Astrocyte (in vitro differentiated cells and primary cell): ENCODE results near the gene MCF2L. TPM values are rescaled to one million over a fixed set of nuclear protein-coding genes. Genes with fewer than 3 reads are reported as not detected.

Source experiments
- DNase-seq: peaks from one replicate; pipeline ENCODE4 v3.0.0-alpha.2; 2010; ENCODE audit warnings: low read depth
- FAIRE-seq: peaks from 2 replicates; lab custom pipeline; 2011; peaks lifted over from hg19 to GRCh38; lab: Jason Lieb, UNC
- H2AFZ ChIP-seq: 2 replicates; pipeline ENCODE4 v1.6.0; 2012; ENCODE audit warnings: low read depth, low read length, inconsistent platforms
- H3K27ac ChIP-seq: 2 replicates; pipeline ENCODE4 v1.5.1; 2011; ENCODE audit warnings: low read depth, low read length, inconsistent platforms
- H3K27me3 ChIP-seq: 2 replicates; pipeline ENCODE4 v1.6.0; 2011; ENCODE audit warnings: low read length, inconsistent platforms; ENCODE audit not compliant: insufficient read depth
- H3K36me3 ChIP-seq: 2 replicates; pipeline ENCODE4 v1.5.1; 2011; ENCODE audit warnings: low read length, inconsistent platforms; ENCODE audit not compliant: insufficient read depth
- H3K4me1 ChIP-seq: 2 replicates; pipeline ENCODE4 v1.5.1; 2011; ENCODE audit warnings: low read length, inconsistent platforms; ENCODE audit not compliant: insufficient read depth
- H3K4me2 ChIP-seq: 2 replicates; pipeline ENCODE4 v1.6.0; 2012; ENCODE audit warnings: low read length, inconsistent platforms
- H3K4me3 ChIP-seq: 2 replicates; pipeline ENCODE4 v1.5.1; 2011; ENCODE audit warnings: low read depth, mild to moderate bottlenecking, low read length, inconsistent platforms; ENCODE audit not compliant: insufficient read depth
- H3K79me2 ChIP-seq: 2 replicates; pipeline ENCODE4 v1.6.0; 2012; ENCODE audit warnings: mild to moderate bottlenecking, low read length, inconsistent platforms; ENCODE audit not compliant: insufficient read depth
- H3K9ac ChIP-seq: 2 replicates; pipeline ENCODE4 v1.6.0; 2012; ENCODE audit warnings: mild to moderate bottlenecking, low read length, inconsistent platforms
- H3K9me3 ChIP-seq: 2 replicates; pipeline ENCODE4 v1.5.1; 2012; ENCODE audit warnings: low read depth, mild to moderate bottlenecking, low read length, inconsistent platforms; ENCODE audit not compliant: insufficient read depth
- H4K20me1 ChIP-seq: 2 replicates; pipeline ENCODE4 v1.6.0; 2012; ENCODE audit warnings: low read length, inconsistent platforms; ENCODE audit not compliant: insufficient read depth
- H3K27ac Mint-ChIP-seq: one replicate; pipeline ENCODE4 v1.8.0; 2021; ENCODE audit warnings: mild to moderate bottlenecking, mixed read lengths; ENCODE audit not compliant: unreplicated experiment
- H3K27me3 Mint-ChIP-seq: one replicate; pipeline ENCODE4 v1.8.0; 2021; ENCODE audit warnings: low read depth, mixed read lengths; ENCODE audit not compliant: unreplicated experiment
- H3K36me3 Mint-ChIP-seq: one replicate; pipeline ENCODE4 v1.8.0; 2021; ENCODE audit warnings: low read depth, mixed read lengths; ENCODE audit not compliant: unreplicated experiment
- H3K4me1 Mint-ChIP-seq: one replicate; pipeline ENCODE4 v1.8.0; 2021; ENCODE audit warnings: low read depth, mixed read lengths; ENCODE audit not compliant: unreplicated experiment
- H3K4me3 Mint-ChIP-seq: one replicate; pipeline ENCODE4 v1.8.0; 2021; ENCODE audit warnings: mild to moderate bottlenecking, moderate library complexity, mixed read lengths; ENCODE audit not compliant: unreplicated experiment
- H3K9me3 Mint-ChIP-seq: one replicate; pipeline ENCODE4 v1.8.0; 2021; ENCODE audit warnings: mild to moderate bottlenecking, mixed read lengths; ENCODE audit not compliant: unreplicated experiment
- EZH2 ChIP-seq: IDR thresholded peaks from 2 replicates; pipeline ENCODE4 v1.6.1; 2012; ENCODE audit warnings: mild to moderate bottlenecking, low read length, inconsistent platforms; ENCODE audit not compliant: insufficient read depth
- total RNA-seq: library from RNA; stranded (reverse); gene quantifications from 2 replicates; pipeline ENCODE4 v1.2.1, GENCODE V29; 2021
- TF ChIP-seq, protein P1 (sequence below): IDR thresholded peaks from 2 replicates; pipeline ENCODE4 v1.5.1; 2011; ENCODE audit warnings: low read depth, mild to moderate bottlenecking, inconsistent platforms, low read length, moderate library complexity; ENCODE audit not compliant: insufficient read depth

MCF2L gene
- total RNA-seq, 1 donor from 2014 or later = 3.4 TPM

DNA sequence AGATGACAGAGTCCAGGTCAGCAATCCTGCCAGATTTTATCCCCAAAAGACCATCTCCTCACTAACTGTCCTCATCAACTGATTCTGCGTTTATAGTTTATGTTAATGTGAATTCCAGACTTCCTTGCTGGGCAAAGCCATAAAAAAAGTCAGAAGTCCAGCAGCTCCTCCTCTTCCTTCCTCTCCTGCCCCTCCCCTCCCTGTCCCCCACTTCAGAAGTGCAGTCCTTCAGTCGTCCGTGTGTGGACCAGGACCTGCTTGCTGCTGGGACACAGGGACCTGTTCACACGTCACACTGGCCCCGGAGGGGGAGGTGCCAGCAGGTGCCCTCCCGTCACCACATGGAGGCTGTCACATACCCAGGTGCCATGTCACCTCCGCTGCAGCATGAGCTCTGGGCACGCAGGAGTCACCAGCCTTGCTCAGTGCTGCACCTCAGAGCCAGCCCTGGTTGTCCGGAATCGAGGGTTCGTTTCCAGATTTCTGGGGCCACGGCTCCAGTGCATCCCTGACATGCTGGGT is 4.0 kb upstream of the MCF2L start:
- H2AFZ ChIP-seq = no peak overlapping the region
- Mint-ChIP-seq H3K27ac (no peak overlapping the region), H3K4me1 (peaks cover 5% of the 10 kb centered on the region), H3K4me3 (no peak overlapping the region), H3K9me3 (peaks cover 9% of the 10 kb centered on the region), H3K27me3 (peaks cover 59% of the 10 kb centered on the region), H3K36me3 (no peaks in the 10 kb centered on the region)
- no peaks in the 10 kb centered on the region for H3K4me1 ChIP-seq
- no peaks in the 10 kb centered on the region for H3K36me3 ChIP-seq
- H3K27ac ChIP-seq = no peak overlapping the region
- H3K9ac ChIP-seq = no peak overlapping the region
- no peak overlapping the region for H3K4me3 ChIP-seq
- no peak overlapping the region for H3K4me2 ChIP-seq
- DNase-seq (no peak), FAIRE-seq (no peak)
- H3K27me3 ChIP-seq = peaks cover 27% of the 10 kb centered on the region
- no peaks in the 10 kb centered on the region for H3K79me2 ChIP-seq
- TF ChIP-seq, protein P1, sequence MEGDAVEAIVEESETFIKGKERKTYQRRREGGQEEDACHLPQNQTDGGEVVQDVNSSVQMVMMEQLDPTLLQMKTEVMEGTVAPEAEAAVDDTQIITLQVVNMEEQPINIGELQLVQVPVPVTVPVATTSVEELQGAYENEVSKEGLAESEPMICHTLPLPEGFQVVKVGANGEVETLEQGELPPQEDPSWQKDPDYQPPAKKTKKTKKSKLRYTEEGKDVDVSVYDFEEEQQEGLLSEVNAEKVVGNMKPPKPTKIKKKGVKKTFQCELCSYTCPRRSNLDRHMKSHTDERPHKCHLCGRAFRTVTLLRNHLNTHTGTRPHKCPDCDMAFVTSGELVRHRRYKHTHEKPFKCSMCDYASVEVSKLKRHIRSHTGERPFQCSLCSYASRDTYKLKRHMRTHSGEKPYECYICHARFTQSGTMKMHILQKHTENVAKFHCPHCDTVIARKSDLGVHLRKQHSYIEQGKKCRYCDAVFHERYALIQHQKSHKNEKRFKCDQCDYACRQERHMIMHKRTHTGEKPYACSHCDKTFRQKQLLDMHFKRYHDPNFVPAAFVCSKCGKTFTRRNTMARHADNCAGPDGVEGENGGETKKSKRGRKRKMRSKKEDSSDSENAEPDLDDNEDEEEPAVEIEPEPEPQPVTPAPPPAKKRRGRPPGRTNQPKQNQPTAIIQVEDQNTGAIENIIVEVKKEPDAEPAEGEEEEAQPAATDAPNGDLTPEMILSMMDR = no peak
- no peak for TF ChIP-seq EZH2
- H3K9me3 ChIP-seq = no peaks in the 10 kb centered on the region
- no peaks in the 10 kb centered on the region for H4K20me1 ChIP-seq

DNA sequence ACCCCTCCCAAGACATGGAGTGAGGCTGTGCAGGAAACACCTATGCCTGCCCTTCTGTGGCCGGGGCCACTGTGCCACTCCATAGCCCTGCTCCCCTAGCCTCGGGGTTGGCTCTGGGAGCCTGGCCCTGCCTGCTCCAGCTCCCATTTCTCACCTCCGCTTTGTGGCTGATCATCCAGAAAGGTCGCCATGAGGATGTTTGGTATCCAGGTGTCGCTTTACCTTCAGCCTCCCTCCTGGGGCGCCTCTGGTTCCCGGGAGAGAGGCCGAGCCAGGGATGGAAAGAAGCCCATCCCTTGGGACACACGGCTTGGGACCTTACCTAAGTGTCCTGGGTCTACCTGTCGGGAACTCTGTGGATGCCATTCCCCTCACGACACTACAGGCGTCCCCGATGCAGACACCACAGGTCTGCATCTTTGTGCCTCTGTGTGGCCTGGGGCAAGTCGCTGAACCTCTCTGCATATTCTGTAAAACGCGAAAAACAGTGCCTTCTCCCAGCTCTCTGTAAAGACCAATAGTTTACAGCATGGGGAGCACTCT is 3.4 kb upstream of the MCF2L start:
- Histone ChIP-seq H3K9ac (no peak overlapping the region), H3K4me1 (no peaks in the 10 kb centered on the region), H4K20me1 (no peaks in the 10 kb centered on the region), H3K79me2 (no peaks in the 10 kb centered on the region), H3K4me2 (no peak overlapping the region), H3K36me3 (no peaks in the 10 kb centered on the region), H2AFZ (no peak overlapping the region), H3K27ac (no peak overlapping the region), H3K4me3 (no peak overlapping the region), H3K27me3 (peaks cover 34% of the 10 kb centered on the region), H3K9me3 (peaks cover under 1% of the 10 kb centered on the region)
- FAIRE-seq (no peak), DNase-seq (no peak)
- Mint-ChIP-seq H3K4me1 (peaks cover 5% of the 10 kb centered on the region), H3K36me3 (no peaks in the 10 kb centered on the region), H3K9me3 (peaks cover 9% of the 10 kb centered on the region), H3K4me3 (no peak overlapping the region), H3K27me3 (peaks cover 62% of the 10 kb centered on the region), H3K27ac (no peak overlapping the region)
- TF ChIP-seq, protein P1 = no peak
- TF ChIP-seq EZH2 = no peak

DNA sequence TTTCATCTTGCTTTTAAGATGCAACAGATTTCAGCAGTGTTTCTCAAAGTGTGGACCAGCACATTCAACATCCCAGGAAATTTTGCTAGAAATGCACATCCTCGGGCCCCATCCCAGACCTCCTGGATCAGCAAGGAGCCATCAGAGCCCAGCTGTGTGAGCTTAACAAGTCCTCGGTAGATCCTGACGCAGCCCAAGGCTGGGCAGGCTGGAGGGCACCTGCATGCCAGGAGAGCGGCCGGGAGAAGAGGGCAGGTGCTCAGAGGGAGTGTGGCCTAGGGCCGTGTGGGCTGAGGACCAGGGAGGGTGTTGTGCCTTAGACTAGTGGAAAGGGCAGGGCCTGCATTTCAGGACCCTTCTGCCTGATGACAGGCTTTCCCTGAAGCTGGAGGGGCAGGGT is 2.2 kb upstream of the MCF2L start:
- no peaks in the 10 kb centered on the region for H3K36me3 ChIP-seq
- H3K27me3 ChIP-seq = peaks cover 40% of the 10 kb centered on the region
- no peaks in the 10 kb centered on the region for H3K79me2 ChIP-seq
- H3K9me3 Mint-ChIP-seq = peaks cover 10% of the 10 kb centered on the region
- H2AFZ ChIP-seq = no peak overlapping the region
- no peaks in the 10 kb centered on the region for H4K20me1 ChIP-seq
- H3K4me3 Mint-ChIP-seq = no peak overlapping the region
- peaks cover 5% of the 10 kb centered on the region for H3K4me1 Mint-ChIP-seq
- peaks cover 68% of the 10 kb centered on the region for H3K27me3 Mint-ChIP-seq
- H3K9me3 ChIP-seq = peaks cover 12% of the 10 kb centered on the region
- H3K27ac ChIP-seq = no peak overlapping the region
- H3K9ac ChIP-seq = no peak overlapping the region
- no peak overlapping the region for H3K27ac Mint-ChIP-seq
- TF ChIP-seq, protein P1 = no peak
- TF ChIP-seq EZH2 = no peak
- H3K36me3 Mint-ChIP-seq = peaks cover 2% of the 10 kb centered on the region
- no peak overlapping the region for H3K4me2 ChIP-seq
- H3K4me1 ChIP-seq = no peaks in the 10 kb centered on the region
- no peak for DNase-seq
- no peak overlapping the region for H3K4me3 ChIP-seq
- FAIRE-seq = no peak
